CD4-positive, alpha-beta T cell treated with Interferon alpha-2 for 1 hour (primary cell): Measurements from ENCODE around the gene ASB15.

ENCODE experiments used
- DNase-seq, 2 donors: peaks; one replicate each; pipeline ENCODE4 v3.0.0-alpha.2; 2020 to 2022

The ASB15 gene

GRCh38 chr7:123637878-123638277 is 36.3 kb downstream of the ASB15 start:
- DNase-seq = no peak

GRCh38 chr7:123639631-123640030 is 38.0 kb downstream of the ASB15 start:
- DNase-seq = no peak

- no peak for DNase-seq
Observed at GRCh38 chr7:123640583-123640982, 39.0 kb downstream of the ASB15 start.

- DNase-seq = no peak
Observed at GRCh38 chr7:123641901-123642300, 40.3 kb downstream of the ASB15 start.

- no peak for DNase-seq
Observed at GRCh38 chr7:123643495-123644441, 42.1 kb downstream of the ASB15 start.

GRCh38 chr7:123645516-123645915 is 43.9 kb downstream of the ASB15 start:
- DNase-seq = no peak

- no peak for DNase-seq
Observed at GRCh38 chr7:123647106-123647730, 45.6 kb downstream of the ASB15 start.

- no peak for DNase-seq
Observed at GRCh38 chr7:123649964-123650363, 48.3 kb downstream of the ASB15 start.

GRCh38 chr7:123650595-123650994 is 49.0 kb downstream of the ASB15 start:
- DNase-seq = no peak

- DNase-seq = no peak
Observed at GRCh38 chr7:123652406-123652805, 50.8 kb downstream of the ASB15 start.

GRCh38 chr7:123653162-123653561 is 51.5 kb downstream of the ASB15 start:
- no peak for DNase-seq

- DNase-seq = no peak
Observed at GRCh38 chr7:123655614-123656013, 54.0 kb downstream of the ASB15 start, which contains the start of gene LMOD2. Gene LMOD2 (plus strand): TSS chr7:123655866. CDS start chr7:123655964, 98 bp downstream.

GRCh38 chr7:123656544-123657303 is 55.1 kb downstream of the ASB15 start:
- DNase-seq = no peak

- no peak for DNase-seq
Observed at GRCh38 chr7:123657304-123657685, 55.7 kb downstream of the ASB15 start.

- DNase-seq = no peak
Observed at GRCh38 chr7:123658023-123658422, 56.4 kb downstream of the ASB15 start.

- no peak for DNase-seq
Observed at GRCh38 chr7:123660514-123661354, 59.1 kb downstream of the ASB15 start.

GRCh38 chr7:123661765-123662164 is 60.1 kb downstream of the ASB15 start:
- DNase-seq = no peak

- DNase-seq = no peak
Observed at GRCh38 chr7:123662293-123662692, 60.7 kb downstream of the ASB15 start.

GRCh38 chr7:123662755-123663154 is 61.1 kb downstream of the ASB15 start:
- no peak for DNase-seq

GRCh38 chr7:123663200-123663599 is 61.6 kb downstream of the ASB15 start:
- no peak for DNase-seq

GRCh38 chr7:123665157-123665556 is 63.5 kb downstream of the ASB15 start:
- DNase-seq = no peak

- DNase-seq = no peak
Observed at GRCh38 chr7:123665896-123666295, 64.3 kb downstream of the ASB15 start.
